Panc1 (cell line): Measurements from ENCODE around the gene ARID5A.

Source experiments
- POLR2AphosphoS5 ChIP-seq: IDR thresholded peaks from 2 replicates; pipeline ENCODE4 v1.6.1; 2012; ENCODE audit warnings: mild to moderate bottlenecking, low read depth, low read length, moderate library complexity
- SIN3A ChIP-seq: IDR thresholded peaks from 2 replicates; pipeline ENCODE4 v1.6.1; 2012; ENCODE audit warnings: low read depth, mild to moderate bottlenecking, low read length, moderate library complexity, borderline replicate concordance; ENCODE audit not compliant: insufficient read depth
- TF ChIP-seq, protein P1 (sequence below): fragments of 450-650 bp; IDR thresholded peaks from 2 replicates; pipeline ENCODE4 v1.5.1; 2017; ENCODE audit warnings: mild to moderate bottlenecking

DNA sequence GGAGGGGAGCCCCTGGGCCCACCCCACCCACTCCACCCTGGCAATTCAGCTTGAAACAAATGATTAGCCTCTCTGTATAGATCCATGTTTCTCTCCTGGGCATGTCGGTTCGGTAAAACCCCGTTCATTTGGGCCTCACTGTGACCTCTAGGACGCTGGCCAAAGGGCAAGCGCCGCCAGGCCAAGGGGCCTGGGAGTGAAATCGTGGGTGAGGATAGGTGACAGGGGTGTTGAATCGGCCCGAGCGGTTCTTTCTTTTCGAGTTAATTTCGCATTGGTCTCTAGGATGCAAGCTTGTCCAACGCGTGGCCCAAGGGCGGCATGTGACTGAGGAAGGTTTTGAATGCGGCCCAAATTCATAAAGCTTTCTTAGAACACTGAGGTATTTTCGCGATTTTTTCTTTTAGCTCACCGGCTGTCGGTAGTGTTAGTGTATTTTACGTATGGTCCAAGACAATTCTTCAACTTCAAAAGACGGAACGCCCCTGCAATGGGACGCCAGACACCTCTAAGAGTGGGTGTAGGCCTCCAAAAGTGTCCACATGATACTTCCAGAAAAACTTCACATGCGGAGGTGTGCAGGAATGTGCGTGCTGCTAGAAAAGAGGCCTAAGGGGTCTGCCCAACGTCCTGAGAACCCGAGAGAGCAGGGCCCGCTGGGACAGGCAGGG, 9.8 kb upstream of the ARID5A start:
- TF ChIP-seq SIN3A (no peak), POLR2AphosphoS5 (no peak)
- TF ChIP-seq, protein P1, sequence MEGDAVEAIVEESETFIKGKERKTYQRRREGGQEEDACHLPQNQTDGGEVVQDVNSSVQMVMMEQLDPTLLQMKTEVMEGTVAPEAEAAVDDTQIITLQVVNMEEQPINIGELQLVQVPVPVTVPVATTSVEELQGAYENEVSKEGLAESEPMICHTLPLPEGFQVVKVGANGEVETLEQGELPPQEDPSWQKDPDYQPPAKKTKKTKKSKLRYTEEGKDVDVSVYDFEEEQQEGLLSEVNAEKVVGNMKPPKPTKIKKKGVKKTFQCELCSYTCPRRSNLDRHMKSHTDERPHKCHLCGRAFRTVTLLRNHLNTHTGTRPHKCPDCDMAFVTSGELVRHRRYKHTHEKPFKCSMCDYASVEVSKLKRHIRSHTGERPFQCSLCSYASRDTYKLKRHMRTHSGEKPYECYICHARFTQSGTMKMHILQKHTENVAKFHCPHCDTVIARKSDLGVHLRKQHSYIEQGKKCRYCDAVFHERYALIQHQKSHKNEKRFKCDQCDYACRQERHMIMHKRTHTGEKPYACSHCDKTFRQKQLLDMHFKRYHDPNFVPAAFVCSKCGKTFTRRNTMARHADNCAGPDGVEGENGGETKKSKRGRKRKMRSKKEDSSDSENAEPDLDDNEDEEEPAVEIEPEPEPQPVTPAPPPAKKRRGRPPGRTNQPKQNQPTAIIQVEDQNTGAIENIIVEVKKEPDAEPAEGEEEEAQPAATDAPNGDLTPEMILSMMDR = no peak
